Left ventricle myocardium inferior (tissue), 1 donor: ENCODE results near the gene KLHL10. TPM values are rescaled to one million over a fixed set of nuclear protein-coding genes. Genes with fewer than 3 reads are reported as not detected.
A peak's percentile ranks its signal among the peaks of the same experiment; 100 is the strongest.
"Not testable (repeated sequence)": the region's sequence is repeated elsewhere in the genome, so short reads cannot be mapped to it uniquely, and the experiment has no call there.

ENCODE experiments used
- DNase-seq: peaks from one replicate; pipeline ENCODE4 v3.0.0-alpha.2; 2020
- H3K27ac ChIP-seq: fragments of 200-600 bp; replicated peaks from 2 replicates; pipeline ENCODE4 v1.8.0; 2021
- H3K27me3 ChIP-seq: fragments of 200-600 bp; 2 replicates; pipeline ENCODE4 v1.8.0; 2021; ENCODE audit warnings: low read depth
- H3K36me3 ChIP-seq: fragments of 200-600 bp; 2 replicates; pipeline ENCODE4 v1.8.0; 2021
- H3K4me1 ChIP-seq: fragments of 200-600 bp; 2 replicates; pipeline ENCODE4 v1.8.0; 2021
- H3K4me3 ChIP-seq: fragments of 200-600 bp; 2 replicates; pipeline ENCODE4 v1.8.0; 2021; ENCODE audit warnings: mild to moderate bottlenecking, moderate library complexity
- H3K9me3 ChIP-seq: fragments of 200-600 bp; replicated peaks from 2 replicates; pipeline ENCODE4 v1.8.0; 2021
- CTCF ChIP-seq: fragments of 200-600 bp; IDR thresholded peaks from 2 replicates; pipeline ENCODE4 v1.8.0; 2021; ENCODE audit warnings: antibody characterized with exemption, mild to moderate bottlenecking, borderline replicate concordance
- intact Hi-C: fragments of 100-400 bp; cut with micrococcal nuclease; formaldehyde crosslinking; loops from one replicate; pipeline ENCODE4 v1.11.0; 2022
- total RNA-seq: library from RNA; stranded (reverse); fragmentation: NEBNext Ultra II Directional; extraction: Animal tissue kit (Norgen Biotek cat#: 25700); gene quantifications from one replicate; pipeline ENCODE4 v1.2.1, GENCODE V29; 2021
- donor health status: DM: no; HTN: yes; CAD: no; lungs with severe emphysema.

KLHL10 gene
- total RNA-seq, 1 donor from 2014 or later, result not detected

DNA sequence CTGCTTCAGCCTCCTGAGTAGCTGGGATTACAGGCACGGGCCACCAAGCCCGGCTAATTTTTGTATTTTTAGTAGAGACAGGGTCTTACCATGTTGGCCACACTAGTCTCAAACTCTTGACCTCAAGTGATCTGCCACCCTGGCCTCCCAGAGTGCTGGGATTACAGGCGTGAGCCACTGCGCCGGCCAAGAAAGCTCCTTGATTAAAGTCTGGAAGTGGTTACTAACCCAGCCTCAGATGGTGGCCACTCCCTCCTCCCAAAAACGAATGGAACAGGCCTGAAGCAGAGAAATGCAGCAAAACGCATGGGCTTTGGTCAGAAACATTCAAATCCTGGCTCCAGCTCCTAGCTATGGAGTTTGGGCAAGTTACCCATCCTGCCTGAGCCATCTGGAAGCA is 13.5 kb upstream of the KLHL10 start:
- H3K4me3 ChIP-seq, result no peak overlapping the region
- H3K27ac ChIP-seq, result no peak overlapping the region
- TF ChIP-seq CTCF, result no peak
- H3K9me3 ChIP-seq, result no peaks in the 10 kb centered on the region
- peaks cover 3% of the 10 kb centered on the region for H3K27me3 ChIP-seq
- intact Hi-C loops, result no loop called here
- H3K4me1 ChIP-seq, result no peaks in the 10 kb centered on the region
- peaks cover 36% of the 10 kb centered on the region for H3K36me3 ChIP-seq
- no peak for DNase-seq

- no peaks in the 10 kb centered on the region for H3K4me1 ChIP-seq
- peaks cover 47% of the 10 kb centered on the region for H3K36me3 ChIP-seq
- intact Hi-C loops, result no loop called here
- H3K27me3 ChIP-seq, result no peaks in the 10 kb centered on the region
- H3K27ac ChIP-seq, result no peak overlapping the region
- no peak for TF ChIP-seq CTCF
- H3K4me3 ChIP-seq, result no peak overlapping the region
- no peaks in the 10 kb centered on the region for H3K9me3 ChIP-seq
- no peak for DNase-seq
Observed at GRCh38 chr17:41825175-41825845, 12.3 kb upstream of the KLHL10 start.

GRCh38 chr17:41829961-41830360 is 7.7 kb upstream of the KLHL10 start:
- H3K4me1 ChIP-seq, H3K27me3 ChIP-seq, DNase-seq, H3K9me3 ChIP-seq, H3K27ac ChIP-seq, H3K4me3 ChIP-seq, intact Hi-C loops: not testable (repeated sequence)
- H3K36me3 ChIP-seq, result peaks cover 65% of the 10 kb centered on the region

DNA sequence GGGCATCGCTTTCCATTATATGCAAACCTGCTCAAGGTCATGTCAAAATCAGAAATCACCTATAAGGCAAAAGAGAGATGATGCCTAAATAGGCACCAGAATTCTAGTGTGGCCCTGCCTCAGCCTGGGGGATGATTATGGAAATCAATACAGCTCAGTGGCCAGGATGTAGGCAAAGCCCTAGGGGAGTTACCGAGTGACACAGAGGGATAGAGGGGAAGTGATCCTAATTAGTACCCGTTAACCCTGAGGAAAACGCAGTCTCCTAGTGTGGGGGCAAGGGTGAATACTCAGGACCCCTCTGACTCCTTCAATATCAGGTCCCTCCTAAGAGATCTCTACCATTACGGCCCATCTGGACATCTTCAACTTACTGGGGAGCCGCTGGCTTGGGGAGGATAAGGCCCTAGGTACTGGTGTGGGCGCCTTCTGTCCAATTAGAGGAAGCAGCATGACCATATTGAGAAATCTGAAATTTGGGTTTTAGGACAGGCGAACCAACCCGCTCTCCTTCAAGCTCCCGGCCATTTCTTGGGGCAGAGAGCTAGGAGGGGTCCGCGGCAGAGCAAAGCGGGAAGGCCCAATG is 2.3 kb upstream of the KLHL10 start:
- peak overlapping the region; percentile 71 for H3K27ac ChIP-seq
- H3K4me1 ChIP-seq, result peaks cover 24% of the 10 kb centered on the region
- no peak for DNase-seq
- H3K36me3 ChIP-seq, result peaks cover 23% of the 10 kb centered on the region
- no peaks in the 10 kb centered on the region for H3K27me3 ChIP-seq
- intact Hi-C loops, result no loop called here
- H3K4me3 ChIP-seq, result peak overlapping the region; percentile 98
- H3K9me3 ChIP-seq, result no peaks in the 10 kb centered on the region
- no peak for TF ChIP-seq CTCF

DNA sequence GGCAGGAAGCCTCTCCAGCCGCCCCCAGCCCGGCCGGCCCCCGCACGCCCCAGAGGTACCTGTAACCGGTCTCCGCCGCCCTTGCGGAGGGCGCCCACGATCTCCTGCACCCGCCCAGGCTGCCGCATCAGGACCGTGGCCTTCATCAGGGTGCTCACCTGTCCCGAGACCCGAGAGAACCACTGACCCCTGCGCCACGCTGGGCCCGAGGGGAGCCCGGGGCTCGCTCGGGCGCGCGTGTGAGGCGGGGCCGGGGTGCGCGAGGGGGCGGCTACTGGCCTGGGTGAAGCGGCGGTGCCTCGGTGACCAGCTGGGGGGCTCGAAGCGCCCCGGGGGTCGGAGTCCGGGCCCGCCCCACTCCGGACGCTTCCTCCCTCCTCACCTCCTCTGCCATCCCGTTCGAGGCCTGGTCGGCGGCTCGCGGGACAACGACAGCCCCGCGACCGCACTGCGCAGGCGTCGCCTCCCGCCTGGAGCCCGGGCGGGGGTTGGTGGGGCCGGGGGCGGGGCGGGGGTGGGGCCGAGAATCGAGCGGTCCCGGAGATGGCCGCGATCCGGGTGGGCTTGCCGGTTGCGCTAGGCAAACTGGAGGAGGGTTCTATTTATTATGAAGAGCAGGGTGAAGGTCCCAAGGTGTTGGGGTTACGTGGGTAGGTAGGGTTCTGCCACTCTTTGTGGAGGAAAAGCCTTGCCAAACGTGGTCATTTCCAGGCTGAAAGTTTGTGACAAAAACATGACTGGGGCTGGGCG is 1.6 kb upstream of the KLHL10 start, which contains the start of gene NT5C3B:
Gene NT5C3B (minus strand): TSS at position 433 of the 750 bp plus-strand sequence. CDS start 39 bp downstream, at position 394.
- no peak for TF ChIP-seq CTCF
- peaks cover 24% of the 10 kb centered on the region for H3K4me1 ChIP-seq
- DNase-seq, result peak; percentile 65
- intact Hi-C loops, result no loop called here
- H3K9me3 ChIP-seq, result no peaks in the 10 kb centered on the region
- H3K27ac ChIP-seq, result peak within 1 kb of the TSS; percentile 71
- peaks cover 17% of the 10 kb centered on the region for H3K36me3 ChIP-seq
- no peaks in the 10 kb centered on the region for H3K27me3 ChIP-seq
- H3K4me3 ChIP-seq, result peak within 1 kb of the TSS; percentile 98
